ENCODE data around the gene POLR2J. TPM values are rescaled to one million over a fixed set of nuclear protein-coding genes. Genes with fewer than 3 reads are reported as not detected.

POLR2J gene
- total RNA-seq, 4 donors from 2014 or later: 16.8 to 36.0 (median 22.5) TPM

GRCh38 chr7:102472126-102473041 lies 6.3 kb downstream of the POLR2J start:
- Histone ChIP-seq H3K27ac (no peak overlapping the region), H3K4me3 (no peak overlapping the region), H3K27me3 (no peaks in the 10 kb centered on the region), H3K9me3 (no peaks in the 10 kb centered on the region), H3K4me1 (peaks cover 0 to 3% (median 0%) of the 10 kb centered on the region in 3 donors), H3K36me3 (peaks cover 3 to 74% (median 6%) of the 10 kb centered on the region in 3 donors)
- 82 to 100% methylated on average over 2 to 9 of the region's 31 CpGs for WGBS, 2 donors
- no peak for DNase-seq
- intact Hi-C loops (cut with DNase I): no loop called here
- TF ChIP-seq, protein P1, sequence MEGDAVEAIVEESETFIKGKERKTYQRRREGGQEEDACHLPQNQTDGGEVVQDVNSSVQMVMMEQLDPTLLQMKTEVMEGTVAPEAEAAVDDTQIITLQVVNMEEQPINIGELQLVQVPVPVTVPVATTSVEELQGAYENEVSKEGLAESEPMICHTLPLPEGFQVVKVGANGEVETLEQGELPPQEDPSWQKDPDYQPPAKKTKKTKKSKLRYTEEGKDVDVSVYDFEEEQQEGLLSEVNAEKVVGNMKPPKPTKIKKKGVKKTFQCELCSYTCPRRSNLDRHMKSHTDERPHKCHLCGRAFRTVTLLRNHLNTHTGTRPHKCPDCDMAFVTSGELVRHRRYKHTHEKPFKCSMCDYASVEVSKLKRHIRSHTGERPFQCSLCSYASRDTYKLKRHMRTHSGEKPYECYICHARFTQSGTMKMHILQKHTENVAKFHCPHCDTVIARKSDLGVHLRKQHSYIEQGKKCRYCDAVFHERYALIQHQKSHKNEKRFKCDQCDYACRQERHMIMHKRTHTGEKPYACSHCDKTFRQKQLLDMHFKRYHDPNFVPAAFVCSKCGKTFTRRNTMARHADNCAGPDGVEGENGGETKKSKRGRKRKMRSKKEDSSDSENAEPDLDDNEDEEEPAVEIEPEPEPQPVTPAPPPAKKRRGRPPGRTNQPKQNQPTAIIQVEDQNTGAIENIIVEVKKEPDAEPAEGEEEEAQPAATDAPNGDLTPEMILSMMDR (IDR thresholded peaks at IDR 0.05): no peak
- TF ChIP-seq POLR2A (IDR thresholded peaks at IDR 0.05): no peak

GRCh38 chr7:102471791-102472125 lies 7.0 kb downstream of the POLR2J start:
- TF ChIP-seq, protein P1 (IDR thresholded peaks at IDR 0.05): no peak
- no peak for TF ChIP-seq POLR2A (IDR thresholded peaks at IDR 0.05)

DNA sequence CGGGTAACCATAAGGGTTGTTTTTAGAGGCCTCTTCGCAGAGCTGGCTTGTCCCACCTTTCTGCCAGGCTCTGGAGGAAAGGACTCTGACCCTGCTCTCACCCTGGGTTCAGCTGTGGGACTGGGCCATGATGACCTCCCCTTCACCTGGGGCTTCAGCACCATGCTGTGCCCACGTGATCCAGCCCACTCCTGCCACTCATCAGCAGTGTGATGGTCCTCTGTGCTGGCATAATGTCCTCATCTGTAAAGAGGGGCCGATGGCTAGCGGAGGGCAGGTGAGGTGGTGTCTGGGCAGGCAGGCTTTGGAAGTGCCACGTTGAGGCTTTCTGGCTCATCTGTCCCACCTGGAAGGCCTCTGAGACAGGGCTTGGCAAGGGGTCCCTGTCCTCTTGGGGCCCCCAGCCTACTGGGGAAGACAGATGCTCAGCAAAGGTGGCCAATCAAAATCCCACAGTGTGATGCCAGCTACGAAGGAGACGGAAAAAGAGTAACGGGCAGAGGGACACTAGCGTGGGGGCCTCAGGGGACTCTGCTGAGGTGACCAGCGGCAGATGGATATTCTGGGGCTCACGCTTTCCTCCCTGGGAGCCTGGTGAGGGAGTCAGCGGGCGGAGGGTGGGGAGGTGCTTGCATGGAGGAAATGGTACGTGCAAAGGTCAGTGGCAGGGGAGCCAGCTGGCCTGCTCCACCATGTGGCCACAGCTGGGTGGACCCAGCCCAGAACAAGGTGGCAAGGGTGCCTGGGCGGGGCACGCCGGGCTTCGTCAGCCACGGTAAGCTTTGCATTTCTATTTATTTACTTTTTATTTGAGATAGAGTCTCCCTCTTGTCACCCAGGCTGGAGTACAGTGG lies 8.5 kb downstream of the POLR2J start:
- no peak overlapping the region for H3K27ac ChIP-seq
- H3K4me1 ChIP-seq: peaks cover 0 to 24% (median 7%) of the 10 kb centered on the region in 3 donors
- no peaks in the 10 kb centered on the region for H3K27me3 ChIP-seq
- DNase-seq: no peak
- 66 to 82% methylated on average over 17 of the region's 20 CpGs for whole genome bisulfite sequencing, 2 donors
- H3K36me3 ChIP-seq: peaks cover 3 to 69% (median 6%) of the 10 kb centered on the region in 3 donors
- H3K9me3 ChIP-seq: no peaks in the 10 kb centered on the region
- no peak overlapping the region for H3K4me3 ChIP-seq
- TF ChIP-seq, protein P1 (IDR thresholded peaks at IDR 0.05): no peak
- TF ChIP-seq POLR2A (IDR thresholded peaks at IDR 0.05): no peak
- intact Hi-C loops (cut with DNase I): loop anchor here (10.0 kb wide), 1 partner anchor 185 kb away; the partner anchor contains the start of gene SH2B2

More at GRCh38 chr7:102471791-102472125, 7.0 kb downstream of the POLR2J start:
- Histone ChIP-seq H3K36me3 (peaks cover 3 to 74% (median 6%) of the 10 kb centered on the region in 3 donors), H3K9me3 (no peaks in the 10 kb centered on the region), H3K27ac (no peak overlapping the region), H3K27me3 (no peaks in the 10 kb centered on the region), H3K4me1 (peaks cover 0 to 9% (median 0%) of the 10 kb centered on the region in 3 donors), H3K4me3 (no peak overlapping the region)
- intact Hi-C loops (cut with DNase I): no loop called here
- DNase-seq: no peak
- no CpG with 5 or more reads among the region's 6 CpGs for WGBS, 2 donors

GRCh38 chr7:102469351-102469971 lies 9.3 kb downstream of the POLR2J start:
- DNase-seq: no peak
- Histone ChIP-seq H3K4me3 (no peak overlapping the region), H3K9me3 (no peaks in the 10 kb centered on the region), H3K4me1 (peaks cover 0 to 24% (median 7%) of the 10 kb centered on the region in 3 donors), H3K36me3 (peaks cover 3 to 62% (median 6%) of the 10 kb centered on the region in 3 donors), H3K27ac (no peak overlapping the region), H3K27me3 (no peaks in the 10 kb centered on the region)
- TF ChIP-seq, protein P1 (IDR thresholded peaks at IDR 0.05): no peak
- no peak for TF ChIP-seq POLR2A (IDR thresholded peaks at IDR 0.05)
- 75 to 100% methylated on average over 1 to 7 of the region's 24 CpGs for WGBS, 2 donors
- intact Hi-C loops (cut with DNase I): loop anchor here (10.0 kb wide), 1 partner anchor 185 kb away; the partner anchor contains the start of gene SH2B2
